Liver (tissue), 9 donors: ENCODE data around the gene CDK19. TPM values are rescaled to one million over a fixed set of nuclear protein-coding genes. Genes with fewer than 3 reads are reported as not detected.

ENCODE experiments used
- DNase-seq: peaks from one replicate; pipeline ENCODE4 v3.0.0-alpha.2; 2017; ENCODE audit warnings: low spot score
- H3K27ac ChIP-seq, 2 donors: one replicate each; pipeline ENCODE4 v1.7.0; 2013; ENCODE audit warnings: inconsistent platforms in 2 of 2, low read length in 2 of 2, control low read depth in 1 of 2, low read depth in 1 of 2, mild to moderate bottlenecking in 1 of 2
- H3K27me3 ChIP-seq, 4 donors: one replicate each; pipeline versions ENCODE4 v1.6.1 to v1.7.0; 2013; ENCODE audit warnings: low read length in 3 of 4, inconsistent platforms in 1 of 4, mild to moderate bottlenecking in 1 of 4, moderate library complexity in 1 of 4; ENCODE audit not compliant: control insufficient read depth in 4 of 4, insufficient read depth in 4 of 4
- H3K36me3 ChIP-seq, 4 donors: one replicate each; pipeline versions ENCODE4 v1.6.1 to v1.7.0; 2013; ENCODE audit warnings: low read length in 3 of 4, mild to moderate bottlenecking in 3 of 4, low read depth in 1 of 4, moderate library complexity in 1 of 4; ENCODE audit not compliant: control insufficient read depth in 4 of 4, insufficient read depth in 3 of 4
- H3K4me1 ChIP-seq, 4 donors: one replicate each; pipeline versions ENCODE4 v1.6.1 to v1.7.0; 2013; ENCODE audit warnings: low read length in 3 of 4, mild to moderate bottlenecking in 3 of 4, moderate library complexity in 1 of 4; ENCODE audit not compliant: control insufficient read depth in 4 of 4, insufficient read depth in 4 of 4
- H3K4me3 ChIP-seq, 3 donors: one replicate each; pipeline versions ENCODE4 v1.6.1 to v1.7.0; 2013; ENCODE audit warnings: low read length in 3 of 3, control low read depth in 1 of 3, low read depth in 1 of 3, mild to moderate bottlenecking in 1 of 3
- H3K9ac ChIP-seq, 2 donors: one replicate each; pipeline ENCODE4 v1.7.0; 2013; ENCODE audit warnings: low read length in 2 of 2, mild to moderate bottlenecking in 2 of 2, moderate library complexity in 2 of 2, control low read depth in 1 of 2, low read depth in 1 of 2
- H3K9me3 ChIP-seq, 4 donors: one replicate each; pipeline versions ENCODE4 v1.6.1 to v1.7.0; 2013; ENCODE audit warnings: low read length in 3 of 4; ENCODE audit not compliant: control insufficient read depth in 4 of 4
- EGR1 ChIP-seq, 2 donors: IDR thresholded peaks; 2 replicates each; pipeline ENCODE4 v1.6.1; 2016 to 2018; ENCODE audit warnings: antibody characterized with exemption in 2 of 2, low read depth in 2 of 2
- FOXA1 ChIP-seq: IDR thresholded peaks from 2 replicates; pipeline ENCODE4 v1.6.1; 2016; ENCODE audit warnings: antibody characterized with exemption
- FOXA2 ChIP-seq: IDR thresholded peaks from 2 replicates; pipeline ENCODE4 v1.6.1; 2016; ENCODE audit warnings: antibody characterized with exemption
- GABPA ChIP-seq, 2 donors: IDR thresholded peaks in 1 of 2; conservative IDR thresholded peaks in 1 of 2; 2 replicates each; pipeline ENCODE4 v1.6.1; 2016; ENCODE audit warnings: antibody characterized with exemption in 2 of 2, mild to moderate bottlenecking in 1 of 2, moderate library complexity in 1 of 2
- HNF4A ChIP-seq, 2 donors: conservative IDR thresholded peaks; 2 replicates each; pipeline ENCODE4 v1.6.1; 2016; ENCODE audit warnings: antibody characterized with exemption in 2 of 2, mild to moderate bottlenecking in 2 of 2
- JUND ChIP-seq, 2 donors: IDR thresholded peaks; 2 replicates each; pipeline ENCODE4 v1.6.1; 2016; ENCODE audit warnings: antibody characterized with exemption in 2 of 2
- NR2F2 ChIP-seq: IDR thresholded peaks from 2 replicates; pipeline ENCODE4 v1.6.1; 2016; ENCODE audit warnings: antibody characterized with exemption
- RAD21 ChIP-seq, 2 donors: IDR thresholded peaks; 2 replicates each; pipeline ENCODE4 v1.6.1; 2016; ENCODE audit warnings: antibody characterized with exemption in 2 of 2, mild to moderate bottlenecking in 2 of 2
- SP1 ChIP-seq: IDR thresholded peaks from 2 replicates; pipeline ENCODE4 v1.6.1; 2018; ENCODE audit warnings: antibody characterized with exemption, mild to moderate bottlenecking
- TAF1 ChIP-seq: conservative IDR thresholded peaks from 2 replicates; pipeline ENCODE4 v1.6.1; 2016; ENCODE audit warnings: antibody characterized with exemption, mild to moderate bottlenecking
- YY1 ChIP-seq: IDR thresholded peaks from 2 replicates; pipeline ENCODE4 v1.6.1; 2016; ENCODE audit warnings: antibody characterized with exemption, mild to moderate bottlenecking
- WGBS: extraction: QIAGEN DNeasy Blood & Tissue Kit; methylation state at CpG from one replicate; pipeline ENCODE4 v1.1.7; 2013; 5-methylcytosine and 5-hydroxymethylcytosine counted together
- polyA plus RNA-seq, 2 donors: library from polyadenylated mRNA; stranded (reverse) in 1 of 2; unstranded in 1 of 2; fragments of 200-250 nt in 1 of 2; fragments of >200 nt in 1 of 2; fragmentation: Nextera tagmentation in 1 of 2; extraction: Ambion mirVana in 1 of 2; gene quantifications; one replicate each; pipeline versions ENCODE4 v1.2.1 to v1.2.3, GENCODE V29; 2013 to 2015
- total RNA-seq, 2 donors: library from RNA; depleted of rRNA; stranded (reverse); fragments of >200 nt; gene quantifications; one replicate each; pipeline ENCODE4 v1.2.3, GENCODE V29; 2014
- TF ChIP-seq, protein P1 (sequence below): IDR thresholded peaks from 2 replicates; pipeline ENCODE4 v1.6.1; 2016; ENCODE audit warnings: antibody characterized with exemption
- TF ChIP-seq, protein P2 (sequence below): IDR thresholded peaks from 2 replicates; pipeline ENCODE4 v1.6.1; 2016; ENCODE audit warnings: antibody characterized with exemption, mild to moderate bottlenecking
- TF ChIP-seq, protein P3 (sequence below): fragments of 150-350 bp; IDR thresholded peaks from 2 replicates; pipeline ENCODE4 v1.5.1; 2017; ENCODE audit warnings: improper control_type of control experiment, low read depth, low read length; ENCODE audit not compliant: missing input control
- TF ChIP-seq, protein P4 (sequence below): IDR thresholded peaks from 2 replicates; pipeline ENCODE4 v1.6.1; 2016; ENCODE audit warnings: antibody characterized with exemption
- donor health status: healthy.
- donor health status: healthy.
- donor health status: healthy.
- donor health status: healthy.
- donor health status: healthy.

Gene CDK19
- total and polyA plus RNA-seq, 4 donors, result 1.8 to 7.6 (median 3.9) TPM

DNA sequence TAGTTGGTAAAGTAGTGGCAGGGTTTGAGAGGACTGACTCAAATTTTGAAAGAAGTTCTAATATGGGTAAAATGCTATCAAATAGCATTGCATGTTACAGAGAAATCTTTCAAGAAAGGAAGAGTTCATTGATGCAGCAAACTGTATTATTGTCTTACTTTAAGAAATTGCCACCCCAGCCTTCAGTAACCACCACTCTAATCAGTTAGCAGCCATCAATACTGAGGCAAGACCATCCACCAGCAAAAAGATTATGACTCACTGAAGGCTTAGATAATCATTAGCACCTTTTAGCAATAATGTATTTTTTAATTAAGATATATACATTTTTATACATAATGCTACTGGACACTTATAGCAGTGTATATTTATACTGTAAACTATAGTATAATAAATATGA is 138.9 kb downstream of the CDK19 start:
- TF ChIP-seq, protein P1, sequence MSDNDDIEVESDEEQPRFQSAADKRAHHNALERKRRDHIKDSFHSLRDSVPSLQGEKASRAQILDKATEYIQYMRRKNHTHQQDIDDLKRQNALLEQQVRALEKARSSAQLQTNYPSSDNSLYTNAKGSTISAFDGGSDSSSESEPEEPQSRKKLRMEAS, result no peak
- no peak for TF ChIP-seq NR2F2
- no peak for TF ChIP-seq TAF1
- TF ChIP-seq SP1, result no peak
- no peak for TF ChIP-seq EGR1 (IDR thresholded peaks at IDR 0.05; ENCODE audit: low read depth in 2 of 2)
- TF ChIP-seq, protein P2, sequence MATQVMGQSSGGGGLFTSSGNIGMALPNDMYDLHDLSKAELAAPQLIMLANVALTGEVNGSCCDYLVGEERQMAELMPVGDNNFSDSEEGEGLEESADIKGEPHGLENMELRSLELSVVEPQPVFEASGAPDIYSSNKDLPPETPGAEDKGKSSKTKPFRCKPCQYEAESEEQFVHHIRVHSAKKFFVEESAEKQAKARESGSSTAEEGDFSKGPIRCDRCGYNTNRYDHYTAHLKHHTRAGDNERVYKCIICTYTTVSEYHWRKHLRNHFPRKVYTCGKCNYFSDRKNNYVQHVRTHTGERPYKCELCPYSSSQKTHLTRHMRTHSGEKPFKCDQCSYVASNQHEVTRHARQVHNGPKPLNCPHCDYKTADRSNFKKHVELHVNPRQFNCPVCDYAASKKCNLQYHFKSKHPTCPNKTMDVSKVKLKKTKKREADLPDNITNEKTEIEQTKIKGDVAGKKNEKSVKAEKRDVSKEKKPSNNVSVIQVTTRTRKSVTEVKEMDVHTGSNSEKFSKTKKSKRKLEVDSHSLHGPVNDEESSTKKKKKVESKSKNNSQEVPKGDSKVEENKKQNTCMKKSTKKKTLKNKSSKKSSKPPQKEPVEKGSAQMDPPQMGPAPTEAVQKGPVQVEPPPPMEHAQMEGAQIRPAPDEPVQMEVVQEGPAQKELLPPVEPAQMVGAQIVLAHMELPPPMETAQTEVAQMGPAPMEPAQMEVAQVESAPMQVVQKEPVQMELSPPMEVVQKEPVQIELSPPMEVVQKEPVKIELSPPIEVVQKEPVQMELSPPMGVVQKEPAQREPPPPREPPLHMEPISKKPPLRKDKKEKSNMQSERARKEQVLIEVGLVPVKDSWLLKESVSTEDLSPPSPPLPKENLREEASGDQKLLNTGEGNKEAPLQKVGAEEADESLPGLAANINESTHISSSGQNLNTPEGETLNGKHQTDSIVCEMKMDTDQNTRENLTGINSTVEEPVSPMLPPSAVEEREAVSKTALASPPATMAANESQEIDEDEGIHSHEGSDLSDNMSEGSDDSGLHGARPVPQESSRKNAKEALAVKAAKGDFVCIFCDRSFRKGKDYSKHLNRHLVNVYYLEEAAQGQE, result no peak
- TF ChIP-seq, protein P3, sequence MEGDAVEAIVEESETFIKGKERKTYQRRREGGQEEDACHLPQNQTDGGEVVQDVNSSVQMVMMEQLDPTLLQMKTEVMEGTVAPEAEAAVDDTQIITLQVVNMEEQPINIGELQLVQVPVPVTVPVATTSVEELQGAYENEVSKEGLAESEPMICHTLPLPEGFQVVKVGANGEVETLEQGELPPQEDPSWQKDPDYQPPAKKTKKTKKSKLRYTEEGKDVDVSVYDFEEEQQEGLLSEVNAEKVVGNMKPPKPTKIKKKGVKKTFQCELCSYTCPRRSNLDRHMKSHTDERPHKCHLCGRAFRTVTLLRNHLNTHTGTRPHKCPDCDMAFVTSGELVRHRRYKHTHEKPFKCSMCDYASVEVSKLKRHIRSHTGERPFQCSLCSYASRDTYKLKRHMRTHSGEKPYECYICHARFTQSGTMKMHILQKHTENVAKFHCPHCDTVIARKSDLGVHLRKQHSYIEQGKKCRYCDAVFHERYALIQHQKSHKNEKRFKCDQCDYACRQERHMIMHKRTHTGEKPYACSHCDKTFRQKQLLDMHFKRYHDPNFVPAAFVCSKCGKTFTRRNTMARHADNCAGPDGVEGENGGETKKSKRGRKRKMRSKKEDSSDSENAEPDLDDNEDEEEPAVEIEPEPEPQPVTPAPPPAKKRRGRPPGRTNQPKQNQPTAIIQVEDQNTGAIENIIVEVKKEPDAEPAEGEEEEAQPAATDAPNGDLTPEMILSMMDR, result no peak
- no peak for TF ChIP-seq JUND (IDR thresholded peaks at IDR 0.05)
- TF ChIP-seq, protein P4, sequence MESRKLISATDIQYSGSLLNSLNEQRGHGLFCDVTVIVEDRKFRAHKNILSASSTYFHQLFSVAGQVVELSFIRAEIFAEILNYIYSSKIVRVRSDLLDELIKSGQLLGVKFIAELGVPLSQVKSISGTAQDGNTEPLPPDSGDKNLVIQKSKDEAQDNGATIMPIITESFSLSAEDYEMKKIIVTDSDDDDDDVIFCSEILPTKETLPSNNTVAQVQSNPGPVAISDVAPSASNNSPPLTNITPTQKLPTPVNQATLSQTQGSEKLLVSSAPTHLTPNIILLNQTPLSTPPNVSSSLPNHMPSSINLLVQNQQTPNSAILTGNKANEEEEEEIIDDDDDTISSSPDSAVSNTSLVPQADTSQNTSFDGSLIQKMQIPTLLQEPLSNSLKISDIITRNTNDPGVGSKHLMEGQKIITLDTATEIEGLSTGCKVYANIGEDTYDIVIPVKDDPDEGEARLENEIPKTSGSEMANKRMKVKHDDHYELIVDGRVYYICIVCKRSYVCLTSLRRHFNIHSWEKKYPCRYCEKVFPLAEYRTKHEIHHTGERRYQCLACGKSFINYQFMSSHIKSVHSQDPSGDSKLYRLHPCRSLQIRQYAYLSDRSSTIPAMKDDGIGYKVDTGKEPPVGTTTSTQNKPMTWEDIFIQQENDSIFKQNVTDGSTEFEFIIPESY, result no peak
- DNase-seq, result no peak
- H3K27me3 ChIP-seq, result no peaks in the 10 kb centered on the region

DNA sequence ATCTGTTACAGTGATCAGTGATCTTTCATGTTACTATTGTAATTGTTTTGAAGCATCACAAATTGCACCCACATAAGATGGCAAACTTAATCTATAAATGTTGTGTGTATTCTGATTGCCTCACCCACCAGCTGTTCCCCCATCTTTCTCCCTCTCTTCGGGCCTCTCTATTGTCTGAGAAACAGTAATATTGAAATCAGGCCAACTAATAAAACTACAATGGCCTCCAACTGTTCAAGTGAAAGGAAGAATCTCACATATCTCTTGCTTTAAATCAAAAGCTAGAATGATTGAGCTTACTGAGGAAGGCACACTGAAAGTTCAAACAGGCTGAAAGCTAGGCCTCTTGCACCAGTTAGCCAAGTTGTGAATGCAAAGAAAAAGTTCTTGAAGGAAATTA is 141.2 kb downstream of the CDK19 start:
- TF ChIP-seq, protein P4, result no peak
- no peak for TF ChIP-seq SP1
- TF ChIP-seq, protein P2, result no peak
- no peak for TF ChIP-seq YY1
- TF ChIP-seq, protein P1, result no peak
- no peak for TF ChIP-seq HNF4A (conservative IDR thresholded peaks at IDR 0.05)
- TF ChIP-seq FOXA1, result no peak
- no peak for TF ChIP-seq GABPA (IDR thresholded peaks at IDR 0.05 in 1 of 2, conservative IDR thresholded peaks at IDR 0.05 in 1 of 2)
- TF ChIP-seq, protein P3, result no peak
- TF ChIP-seq RAD21 (IDR thresholded peaks at IDR 0.05), result no peak
- no peak for TF ChIP-seq FOXA2
- no peak overlapping the region for H3K4me3 ChIP-seq
- WGBS, result 79% methylated on average over 1 of the region's 1 CpG
- no peaks in the 10 kb centered on the region for H3K9me3 ChIP-seq
- no peak overlapping the region for H3K9ac ChIP-seq
- DNase-seq, result no peak
- H3K27ac ChIP-seq, result no peak overlapping the region
- no peaks in the 10 kb centered on the region for H3K27me3 ChIP-seq
- peaks cover 0 to 7% (median 3%) of the 10 kb centered on the region in 4 donors for H3K4me1 ChIP-seq
- peaks cover 0 to 2% (median 0%) of the 10 kb centered on the region in 4 donors for H3K36me3 ChIP-seq

More for the DNA sequence above, 138.9 kb downstream of the CDK19 start:
- H3K9ac ChIP-seq, result no peak overlapping the region
- peaks cover 0 to 2% (median 0%) of the 10 kb centered on the region in 4 donors for H3K36me3 ChIP-seq
- H3K4me3 ChIP-seq, result no peak overlapping the region
- H3K9me3 ChIP-seq, result no peaks in the 10 kb centered on the region
- no peak overlapping the region for H3K27ac ChIP-seq
- peaks cover 0 to 6% (median 3%) of the 10 kb centered on the region in 4 donors for H3K4me1 ChIP-seq
